KMS-11 (cell line): ENCODE results near the gene FAM83G.

ENCODE experiments used
- H2AFZ ChIP-seq: fragments of 200-600 bp; sonication (generic); 2 replicates; pipeline ENCODE4 v1.6.1; 2016; ENCODE audit warnings: antibody characterized with exemption, mixed run types, low read depth
- H3K27ac ChIP-seq: fragments of 200-600 bp; sonication (generic); 2 replicates; pipeline ENCODE4 v1.6.1; 2016; ENCODE audit warnings: mild to moderate bottlenecking, mixed run types
- H3K27me3 ChIP-seq: fragments of 200-600 bp; sonication (generic); 2 replicates; pipeline ENCODE4 v1.6.1; 2017; ENCODE audit warnings: mild to moderate bottlenecking, low read depth, mixed run types, moderate library complexity; ENCODE audit not compliant: insufficient read depth
- H3K36me3 ChIP-seq: fragments of 200-600 bp; sonication (generic); 2 replicates; pipeline ENCODE4 v1.6.1; 2017; ENCODE audit warnings: mild to moderate bottlenecking, mixed run types; ENCODE audit not compliant: insufficient read depth
- H3K4me1 ChIP-seq: fragments of 200-600 bp; sonication (generic); 2 replicates; pipeline ENCODE4 v1.6.1; 2016; ENCODE audit warnings: mild to moderate bottlenecking, low read depth, mixed run types; ENCODE audit not compliant: poor library complexity, severe bottlenecking
- H3K4me2 ChIP-seq: fragments of 200-600 bp; sonication (generic); 2 replicates; pipeline ENCODE4 v1.7.0; 2016; ENCODE audit warnings: mild to moderate bottlenecking, mixed run types
- H3K4me3 ChIP-seq: fragments of 200-600 bp; sonication (generic); IDR thresholded peaks from 2 replicates; pipeline ENCODE4 v1.6.1; 2017; ENCODE audit warnings: low read depth, low read length, mixed read lengths; ENCODE audit not compliant: insufficient read depth
- H3K79me2 ChIP-seq: fragments of 200-600 bp; sonication (generic); 2 replicates; pipeline ENCODE4 v1.6.1; 2016; ENCODE audit warnings: low read depth, mixed run types; ENCODE audit not compliant: insufficient read depth
- H3K9ac ChIP-seq: fragments of 200-600 bp; sonication (generic); 2 replicates; pipeline ENCODE4 v1.6.1; 2016; ENCODE audit warnings: mild to moderate bottlenecking, mixed run types
- H4K20me1 ChIP-seq: fragments of 200-600 bp; sonication (generic); 2 replicates; pipeline ENCODE4 v1.6.1; 2016; ENCODE audit warnings: mild to moderate bottlenecking, mixed run types; ENCODE audit not compliant: insufficient read depth
- TF ChIP-seq, protein P1 (sequence below): fragments of 200-600 bp; sonication (generic); conservative IDR thresholded peaks from 2 replicates; pipeline ENCODE4 v1.6.1; 2017; ENCODE audit warnings: low read depth, mild to moderate bottlenecking, antibody characterized with exemption, low read length, moderate library complexity, mixed read lengths

Gene FAM83G

DNA sequence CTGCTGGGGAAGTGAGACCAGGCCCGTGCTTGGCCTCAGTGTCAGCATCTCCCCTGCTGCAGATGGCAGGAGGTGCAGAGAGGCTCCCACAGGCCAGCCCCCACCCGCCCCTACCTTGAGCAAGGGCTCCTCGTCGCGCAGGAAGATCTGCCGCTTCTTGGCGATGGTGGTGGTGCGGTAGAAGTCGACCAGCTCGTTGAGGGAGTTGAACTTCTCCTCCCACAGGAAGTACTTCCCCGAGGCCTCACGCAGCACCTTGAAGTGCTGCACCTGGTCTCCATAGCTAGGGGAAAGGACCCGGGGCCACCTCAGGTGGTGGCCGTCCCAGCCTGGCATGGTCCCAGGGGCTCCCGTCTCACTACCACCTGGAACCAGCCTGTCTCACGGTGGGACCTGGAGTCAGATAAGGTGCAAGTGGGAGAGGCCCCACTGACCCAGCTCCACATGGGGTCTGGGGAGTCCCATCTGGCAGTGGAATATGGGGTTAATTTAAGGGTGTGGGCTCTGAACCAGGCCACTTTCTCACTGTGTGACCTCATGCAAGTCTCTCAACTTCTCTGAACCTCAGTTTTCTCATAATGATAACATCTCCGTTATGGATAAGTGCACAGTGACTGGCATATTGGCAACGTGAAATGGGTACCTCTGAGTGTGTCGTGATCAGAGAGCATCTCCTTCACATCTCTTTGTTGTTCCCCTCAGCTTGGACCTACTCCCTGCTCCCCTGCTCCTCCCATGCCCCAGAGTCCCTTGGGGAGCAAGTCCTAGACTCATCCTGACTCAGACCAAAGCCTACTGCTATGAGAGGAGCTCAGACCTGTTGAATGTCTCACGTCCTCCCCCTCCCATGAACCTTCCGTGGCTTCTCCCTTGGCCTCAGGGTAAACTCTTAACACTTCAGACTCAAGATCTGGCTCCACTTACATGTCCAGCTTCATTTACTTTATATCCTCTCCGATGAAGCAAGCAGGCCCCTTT lies 19.8 kb upstream of the FAM83G start:
- Histone ChIP-seq H3K4me2 (no peak overlapping the region), H3K4me3 (no peak overlapping the region), H3K27me3 (no peaks in the 10 kb centered on the region), H3K36me3 (no peaks in the 10 kb centered on the region), H3K27ac (no peak overlapping the region), H2AFZ (no peak overlapping the region), H4K20me1 (no peaks in the 10 kb centered on the region), H3K79me2 (no peaks in the 10 kb centered on the region), H3K9ac (no peak overlapping the region), H3K4me1 (no peaks in the 10 kb centered on the region)
- TF ChIP-seq, protein P1, sequence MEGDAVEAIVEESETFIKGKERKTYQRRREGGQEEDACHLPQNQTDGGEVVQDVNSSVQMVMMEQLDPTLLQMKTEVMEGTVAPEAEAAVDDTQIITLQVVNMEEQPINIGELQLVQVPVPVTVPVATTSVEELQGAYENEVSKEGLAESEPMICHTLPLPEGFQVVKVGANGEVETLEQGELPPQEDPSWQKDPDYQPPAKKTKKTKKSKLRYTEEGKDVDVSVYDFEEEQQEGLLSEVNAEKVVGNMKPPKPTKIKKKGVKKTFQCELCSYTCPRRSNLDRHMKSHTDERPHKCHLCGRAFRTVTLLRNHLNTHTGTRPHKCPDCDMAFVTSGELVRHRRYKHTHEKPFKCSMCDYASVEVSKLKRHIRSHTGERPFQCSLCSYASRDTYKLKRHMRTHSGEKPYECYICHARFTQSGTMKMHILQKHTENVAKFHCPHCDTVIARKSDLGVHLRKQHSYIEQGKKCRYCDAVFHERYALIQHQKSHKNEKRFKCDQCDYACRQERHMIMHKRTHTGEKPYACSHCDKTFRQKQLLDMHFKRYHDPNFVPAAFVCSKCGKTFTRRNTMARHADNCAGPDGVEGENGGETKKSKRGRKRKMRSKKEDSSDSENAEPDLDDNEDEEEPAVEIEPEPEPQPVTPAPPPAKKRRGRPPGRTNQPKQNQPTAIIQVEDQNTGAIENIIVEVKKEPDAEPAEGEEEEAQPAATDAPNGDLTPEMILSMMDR = no peak

DNA sequence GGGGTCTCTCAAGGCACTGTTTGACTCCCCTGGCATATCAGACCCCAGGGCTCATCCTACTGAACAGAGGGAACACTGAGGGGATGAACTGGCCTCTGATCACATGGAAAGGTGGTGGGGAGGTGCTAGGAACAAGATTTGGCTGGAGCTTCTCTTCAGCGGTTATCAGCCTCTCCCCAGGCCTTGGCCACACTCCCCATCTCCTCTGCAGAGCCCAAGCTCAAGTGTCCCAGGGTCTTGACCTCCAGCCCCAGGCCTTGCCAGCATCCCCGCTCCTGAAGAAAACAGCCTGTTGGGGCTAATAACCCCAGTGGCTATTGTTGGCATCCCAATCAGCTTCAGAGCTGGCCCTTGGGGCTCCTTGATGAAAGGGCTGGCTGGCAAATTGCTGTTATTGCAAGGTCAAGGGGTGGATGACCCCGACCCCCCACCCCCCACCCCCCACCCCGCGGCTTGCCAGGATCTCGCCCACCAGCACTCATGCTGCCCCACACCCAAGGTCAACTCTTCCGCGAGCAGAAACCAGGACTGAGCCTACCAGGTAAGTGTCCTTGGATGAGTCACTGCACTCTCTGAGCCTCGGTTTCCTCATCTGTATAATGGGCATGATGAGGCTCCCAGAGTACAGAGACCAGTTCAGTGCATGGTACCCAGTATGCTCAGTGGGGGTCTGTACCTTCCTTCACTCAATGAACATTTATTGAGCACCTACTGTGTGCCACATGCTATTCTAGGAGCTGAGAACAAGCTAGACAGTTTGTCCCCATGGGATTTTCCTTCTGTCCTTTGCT lies 18.8 kb upstream of the FAM83G start:
- Histone ChIP-seq H3K9ac (no peak overlapping the region), H2AFZ (no peak overlapping the region), H3K4me2 (no peak overlapping the region), H3K79me2 (no peaks in the 10 kb centered on the region), H3K4me3 (no peak overlapping the region), H3K4me1 (no peaks in the 10 kb centered on the region), H3K36me3 (no peaks in the 10 kb centered on the region), H3K27ac (no peak overlapping the region), H4K20me1 (no peaks in the 10 kb centered on the region), H3K27me3 (peaks cover 4% of the 10 kb centered on the region; the same call in 1 of the 2 replicates)
- TF ChIP-seq, protein P1 = no peak

DNA sequence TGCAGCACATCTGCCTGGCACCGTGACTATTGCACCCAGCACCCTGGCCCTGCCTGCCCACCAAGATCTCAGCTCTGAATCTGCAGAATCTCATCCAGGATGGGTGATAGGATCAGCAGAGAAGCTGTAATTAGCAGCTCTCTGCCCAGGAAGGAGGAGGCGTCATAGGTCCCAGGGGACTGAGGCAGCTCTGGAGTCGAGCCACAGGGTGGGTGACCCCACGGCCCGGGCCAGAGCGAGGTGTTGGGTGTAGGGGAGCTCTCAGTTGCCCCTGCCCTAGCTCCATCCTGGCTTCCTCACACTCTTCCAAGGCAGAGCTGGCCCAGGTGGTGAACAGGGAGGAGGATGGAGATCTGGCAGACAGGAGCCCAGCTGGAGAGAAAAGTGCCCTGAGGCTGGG lies 18.2 kb upstream of the FAM83G start:
- no peaks in the 10 kb centered on the region for H3K36me3 ChIP-seq
- no peak overlapping the region for H2AFZ ChIP-seq
- H3K4me3 ChIP-seq = no peak overlapping the region
- H3K9ac ChIP-seq = no peak overlapping the region
- H3K4me2 ChIP-seq = no peak overlapping the region
- H3K79me2 ChIP-seq = no peaks in the 10 kb centered on the region
- TF ChIP-seq, protein P1 = no peak
- no peaks in the 10 kb centered on the region for H4K20me1 ChIP-seq
- peaks cover 4% of the 10 kb centered on the region; the same call in 1 of the 2 replicates for H3K27me3 ChIP-seq
- no peaks in the 10 kb centered on the region for H3K4me1 ChIP-seq
- no peak overlapping the region for H3K27ac ChIP-seq

DNA sequence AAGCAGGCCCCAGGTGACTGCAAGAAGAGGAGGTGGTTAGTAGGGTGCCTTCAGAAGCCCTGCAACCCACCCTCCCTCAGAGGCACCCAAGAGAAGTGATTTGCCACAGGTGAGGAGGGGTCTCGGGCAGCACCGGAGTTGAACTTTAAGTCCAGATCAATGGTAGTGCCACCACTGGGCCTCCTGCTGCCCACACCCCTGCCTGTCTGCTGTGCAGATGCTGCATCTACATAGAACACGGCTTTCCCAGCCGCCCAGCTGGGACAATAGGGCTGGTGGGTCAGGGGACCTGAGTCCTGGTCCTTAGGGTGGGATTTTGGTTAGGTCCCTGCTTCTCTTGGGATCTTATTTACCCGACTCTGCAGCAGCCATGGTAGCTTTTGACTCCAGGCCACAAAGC lies 17.6 kb upstream of the FAM83G start:
- Histone ChIP-seq H3K27me3 (peaks cover 4% of the 10 kb centered on the region; the same call in 1 of the 2 replicates), H3K27ac (no peak overlapping the region), H3K4me2 (no peak overlapping the region), H3K9ac (no peak overlapping the region), H3K79me2 (no peaks in the 10 kb centered on the region), H4K20me1 (no peaks in the 10 kb centered on the region), H3K36me3 (no peaks in the 10 kb centered on the region), H3K4me1 (no peaks in the 10 kb centered on the region), H3K4me3 (no peak overlapping the region), H2AFZ (no peak overlapping the region)
- TF ChIP-seq, protein P1 = no peak
